DMS 273 (cell line): ENCODE measurements around the gene DHX38.

Experiments used
- DNase-seq: peaks from one replicate; lab custom pipeline; 2025; ENCODE audit not compliant: unreplicated experiment; lab: John Stamatoyannopoulos, UW

DHX38 gene

DNA sequence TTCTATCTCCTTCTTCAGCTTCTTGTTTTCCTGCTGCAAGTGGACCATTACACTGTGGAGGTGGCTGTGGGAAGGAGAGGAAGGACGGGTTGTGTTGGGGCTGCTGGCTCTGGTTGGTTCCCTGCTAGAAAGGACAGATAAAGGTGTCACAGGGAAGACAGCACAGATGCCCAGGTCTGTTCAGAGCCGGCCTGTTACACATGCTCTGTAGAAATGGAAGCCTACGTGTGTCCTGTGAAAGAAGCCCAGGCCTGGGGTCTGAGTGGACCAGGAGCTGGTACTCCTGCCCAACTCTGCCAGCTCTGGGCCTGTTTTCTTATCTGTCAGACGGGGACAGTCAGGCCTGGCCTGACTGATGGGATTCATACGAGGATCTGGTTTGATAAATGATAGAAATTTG lies 26.4 kb downstream of the DHX38 start:
- no peak for DNase-seq

DNA sequence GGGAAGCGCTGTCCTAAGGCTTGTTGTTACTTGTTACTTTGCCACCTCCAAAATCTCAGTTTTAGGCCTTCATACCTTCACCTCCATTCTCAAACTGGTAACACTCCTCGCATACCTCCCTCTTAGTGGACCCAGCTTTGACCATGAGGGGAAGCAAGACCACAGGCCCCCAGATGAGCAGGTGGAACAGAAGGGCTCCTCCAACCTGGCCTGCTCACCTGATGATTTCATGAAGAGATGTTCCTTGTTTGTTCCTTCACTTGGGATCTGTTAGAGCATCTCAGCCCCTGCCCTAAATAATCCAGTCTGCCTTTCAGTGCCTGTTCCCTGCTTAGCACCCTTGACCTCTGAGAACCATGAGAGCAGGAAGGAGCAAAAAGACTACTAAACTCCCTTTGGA lies 28.7 kb downstream of the DHX38 start:
- no peak for DNase-seq

DNA sequence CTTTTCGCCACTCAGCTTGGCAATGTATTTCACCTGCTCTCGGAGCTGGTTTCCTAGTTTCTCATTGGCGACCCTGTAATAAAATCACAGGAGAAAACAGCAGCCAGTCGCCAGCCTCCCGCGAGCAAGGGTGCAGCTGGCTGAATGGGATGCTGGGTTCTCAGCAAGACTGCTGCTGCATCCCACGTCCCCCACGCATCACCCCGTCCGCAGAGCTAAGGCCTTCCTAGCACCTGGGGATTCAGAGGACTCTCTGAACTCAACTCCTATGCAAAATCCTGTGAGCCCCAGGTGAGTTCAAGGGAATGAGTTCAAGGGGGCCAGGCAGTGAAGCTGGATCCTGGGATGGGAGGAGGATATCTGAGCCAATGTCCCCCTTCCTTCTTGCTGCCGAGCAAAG lies 29.3 kb downstream of the DHX38 start:
- DNase-seq: no peak

DNA sequence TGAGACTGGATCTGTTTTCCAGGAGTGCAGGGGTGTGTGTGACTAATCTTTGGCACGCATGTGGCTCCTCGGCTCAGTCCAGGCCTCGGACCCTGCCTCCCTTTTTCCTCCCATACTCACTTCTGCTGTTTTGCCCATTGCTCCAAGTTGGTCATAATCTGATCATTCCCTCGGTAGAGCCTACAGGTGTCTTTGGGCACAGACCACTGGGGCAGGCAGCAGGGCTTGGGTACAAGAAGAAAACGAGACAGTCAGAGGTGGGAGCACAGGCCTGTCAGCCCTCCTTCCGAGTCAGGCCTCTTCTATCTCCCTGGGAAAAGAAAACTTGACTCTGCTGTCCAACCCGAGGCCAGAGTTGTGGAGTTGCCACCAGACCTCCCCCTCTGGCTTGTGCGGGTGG lies 29.8 kb downstream of the DHX38 start:
- no peak for DNase-seq

DNA sequence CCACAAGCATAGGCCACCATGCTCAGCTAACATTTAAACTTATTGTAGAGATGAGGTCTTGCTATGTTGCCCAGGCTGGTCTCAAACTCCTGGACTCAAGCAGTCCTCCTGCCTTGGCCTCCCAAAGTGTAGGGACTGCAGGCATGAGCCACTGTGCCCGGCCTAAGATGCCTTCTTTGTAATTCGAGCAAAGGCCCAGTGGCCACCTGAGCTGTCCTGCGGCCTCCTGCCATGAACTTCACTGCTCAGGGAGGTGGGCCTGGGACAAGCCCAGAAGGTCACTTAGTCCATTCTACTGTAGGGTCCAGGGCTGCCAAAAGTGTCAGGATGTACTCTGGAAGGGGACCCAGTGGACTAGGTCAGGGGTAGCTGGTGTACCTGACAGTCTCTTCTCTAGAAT lies 30.5 kb downstream of the DHX38 start:
- DNase-seq: no peak

DNA sequence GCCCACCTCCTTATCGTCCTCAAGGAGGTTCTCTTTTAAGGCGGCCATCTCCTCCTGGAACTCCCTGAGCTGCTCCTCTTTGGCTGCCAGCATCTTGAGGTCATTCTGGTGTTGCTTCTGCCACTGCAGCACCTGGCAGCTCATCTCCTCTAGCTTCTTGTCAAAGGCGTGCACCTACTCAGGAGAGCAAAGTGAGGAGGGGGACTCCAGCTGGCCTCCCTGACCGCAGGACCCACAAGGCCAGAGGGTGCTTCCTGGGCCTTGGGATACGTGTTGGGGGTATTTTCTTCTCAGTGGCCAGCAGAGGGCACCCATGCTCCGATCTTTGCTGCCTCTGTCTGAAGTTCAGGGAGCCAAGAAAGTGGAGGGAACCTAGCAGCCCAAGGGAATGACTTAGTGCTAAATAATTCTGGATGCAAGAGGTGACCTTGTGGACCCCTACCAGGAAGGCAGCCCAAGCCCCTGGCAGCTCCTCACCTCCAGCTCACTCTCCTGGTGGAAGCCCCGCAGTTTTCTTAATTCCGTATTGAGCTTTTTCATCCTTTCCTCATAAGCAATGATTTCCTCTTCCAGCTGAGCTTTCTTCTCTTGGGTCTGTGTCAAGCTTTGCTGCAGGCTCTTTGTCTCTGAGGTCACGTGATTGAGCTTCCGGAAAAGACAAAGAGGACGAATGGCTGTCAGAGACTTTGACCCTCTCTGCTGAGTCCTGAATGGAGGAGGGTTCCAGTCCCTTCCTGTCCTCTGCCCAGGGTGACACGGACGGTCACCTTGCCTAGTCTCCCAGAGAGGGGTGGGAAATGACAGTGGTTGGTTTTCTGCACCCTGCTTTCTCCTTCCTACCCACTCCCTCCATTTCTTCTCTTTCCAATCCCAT lies 31.4 kb downstream of the DHX38 start:
- DNase-seq: peak; percentile 86

DNA sequence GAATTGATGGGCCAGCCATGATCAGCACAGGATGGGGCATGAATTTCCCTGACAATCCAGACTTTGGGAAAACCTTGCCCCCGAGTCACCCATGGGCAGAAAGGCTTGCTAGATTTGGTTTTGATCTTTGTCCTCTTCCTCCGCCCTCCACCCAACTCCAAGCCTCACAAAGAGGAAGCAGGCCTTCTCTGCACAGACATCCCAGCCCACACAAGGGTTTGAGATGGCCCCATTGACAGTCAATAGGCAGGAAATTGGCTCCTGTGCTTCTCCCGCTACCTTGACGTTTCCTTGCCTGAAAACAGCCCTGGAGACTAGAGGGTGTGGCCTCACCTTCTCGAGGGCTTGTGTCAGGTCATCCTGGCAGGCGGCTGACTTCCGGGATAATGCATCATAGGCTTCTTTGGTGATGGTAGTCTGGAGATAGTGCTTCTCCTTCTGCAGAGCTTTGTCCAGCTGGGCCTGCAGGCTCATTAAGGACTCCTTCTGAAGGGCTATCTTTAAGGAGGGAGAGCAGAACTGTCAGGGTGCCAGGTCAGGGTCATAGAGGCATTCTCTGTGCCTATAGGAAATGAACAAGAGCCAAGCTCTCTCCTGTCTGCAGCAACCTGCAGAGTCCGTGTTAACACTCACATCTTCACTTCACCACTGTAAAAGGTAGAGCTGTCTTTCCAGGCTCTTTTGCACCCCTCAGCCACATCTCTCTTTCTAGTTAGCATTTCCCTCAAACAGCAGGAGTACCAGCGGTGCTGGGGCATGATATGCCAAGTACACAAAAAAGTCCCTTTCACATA lies 32.2 kb downstream of the DHX38 start:
- no peak for DNase-seq

DNA sequence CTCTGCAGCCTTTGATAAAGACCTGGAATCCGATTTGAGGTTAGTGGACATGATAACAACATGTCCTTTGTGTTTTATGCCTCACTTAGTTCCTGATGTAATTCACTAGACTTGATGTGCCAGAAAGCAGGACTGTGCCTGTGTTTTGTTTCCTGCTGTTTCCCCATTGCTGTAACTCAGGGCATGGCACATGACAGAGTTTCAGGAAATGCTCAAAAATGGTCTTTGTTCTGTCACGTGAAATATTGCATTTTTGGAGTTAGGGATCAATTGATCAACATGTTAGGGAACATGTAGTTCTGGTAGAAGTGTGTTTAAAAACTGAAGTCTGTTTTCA lies 32.8 kb downstream of the DHX38 start:
- no peak for DNase-seq

DNA sequence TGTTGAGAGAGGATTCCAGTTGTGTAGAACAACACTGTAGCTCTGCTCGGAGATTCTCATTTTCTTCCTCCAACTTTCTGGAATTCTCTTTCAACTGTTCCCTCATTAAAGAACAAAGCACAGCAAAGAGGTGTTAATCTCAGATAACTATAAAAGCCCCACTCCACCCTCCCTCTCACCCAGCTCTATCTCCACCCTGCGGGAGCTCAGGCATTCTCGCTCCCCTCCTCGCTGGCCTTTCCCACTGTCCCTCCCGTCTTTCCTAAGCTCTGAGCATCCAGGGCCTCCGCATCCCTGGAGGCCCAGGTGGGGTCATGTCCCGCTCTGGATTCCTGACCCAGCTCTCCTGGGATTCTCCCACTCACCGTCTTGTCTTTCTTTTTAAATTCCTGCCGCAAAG lies 35.1 kb downstream of the DHX38 start:
- DNase-seq: no peak

DNA sequence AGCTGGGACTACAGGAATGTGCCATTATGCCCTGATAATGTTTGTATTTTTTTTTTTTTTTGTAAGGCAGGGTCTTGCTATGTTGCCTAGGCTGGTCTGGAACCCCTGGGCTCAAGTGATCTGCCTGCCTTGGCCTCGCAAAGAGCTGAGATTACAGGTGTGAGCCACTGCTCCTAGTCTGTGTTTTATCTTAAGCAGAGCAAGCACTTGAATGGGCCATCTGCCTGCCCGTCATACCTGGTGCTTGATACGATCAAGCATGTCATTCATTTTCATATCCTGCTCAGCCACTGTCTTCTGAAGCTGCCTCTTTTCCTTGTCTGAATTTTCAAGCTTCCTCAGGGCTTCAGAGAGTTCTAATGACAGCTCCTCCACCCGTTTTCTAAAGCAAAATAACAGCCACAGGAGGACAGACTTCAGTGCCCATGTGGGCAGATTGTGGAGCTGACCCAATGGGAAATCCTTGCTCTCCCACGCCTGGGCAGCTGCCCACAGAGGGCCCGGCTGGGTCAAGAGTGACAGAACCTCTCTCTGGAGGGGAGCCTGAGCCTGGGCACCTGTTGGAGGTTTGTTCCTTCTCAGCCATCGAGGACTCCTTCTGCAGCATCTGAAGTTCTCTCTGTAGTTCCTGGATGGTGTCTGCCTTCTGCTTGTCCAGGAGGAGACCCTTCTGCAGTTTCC lies 36.5 kb downstream of the DHX38 start:
- peak; percentile 33 for DNase-seq

DNA sequence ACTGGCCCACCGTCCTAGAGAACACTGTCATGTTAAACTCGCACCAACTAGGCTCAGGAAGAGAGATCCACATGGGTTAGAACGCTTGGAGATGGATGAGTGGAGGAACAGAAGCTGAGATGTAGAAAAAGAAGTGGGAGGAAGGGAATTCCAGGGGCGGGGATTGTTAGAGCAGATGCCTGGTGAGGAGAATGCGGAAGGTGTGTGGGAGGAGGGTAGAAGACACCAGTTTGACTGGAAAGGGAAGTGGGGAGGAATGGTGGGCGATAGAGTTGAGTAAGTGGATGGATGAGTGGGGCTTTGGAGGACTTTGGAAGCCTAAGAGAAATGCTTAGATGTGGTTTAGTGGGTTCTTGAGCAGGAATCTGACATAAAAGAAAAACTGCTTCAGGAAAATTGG lies 37.4 kb downstream of the DHX38 start:
- peak; percentile 24 for DNase-seq

DNA sequence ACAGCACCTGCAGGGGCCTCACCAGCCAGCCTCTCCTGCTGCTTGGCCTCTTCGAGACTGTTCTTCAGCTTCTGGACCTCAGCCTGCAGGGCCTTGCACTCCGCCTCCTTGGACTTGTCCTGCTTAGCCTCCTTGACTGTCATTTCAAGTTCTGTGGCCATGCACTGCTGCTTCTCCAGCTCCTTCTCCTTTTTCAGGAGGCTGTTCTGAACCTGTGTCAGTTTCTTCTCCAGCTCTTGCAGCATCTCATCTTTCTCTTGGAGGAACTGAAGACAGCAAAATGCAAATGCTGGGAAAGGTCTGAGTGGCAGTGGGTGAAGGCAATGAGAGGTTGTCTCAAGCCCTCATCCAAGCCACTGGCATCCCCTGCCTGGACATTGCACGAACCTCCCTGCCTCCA lies 39.1 kb downstream of the DHX38 start:
- no peak for DNase-seq

DNA sequence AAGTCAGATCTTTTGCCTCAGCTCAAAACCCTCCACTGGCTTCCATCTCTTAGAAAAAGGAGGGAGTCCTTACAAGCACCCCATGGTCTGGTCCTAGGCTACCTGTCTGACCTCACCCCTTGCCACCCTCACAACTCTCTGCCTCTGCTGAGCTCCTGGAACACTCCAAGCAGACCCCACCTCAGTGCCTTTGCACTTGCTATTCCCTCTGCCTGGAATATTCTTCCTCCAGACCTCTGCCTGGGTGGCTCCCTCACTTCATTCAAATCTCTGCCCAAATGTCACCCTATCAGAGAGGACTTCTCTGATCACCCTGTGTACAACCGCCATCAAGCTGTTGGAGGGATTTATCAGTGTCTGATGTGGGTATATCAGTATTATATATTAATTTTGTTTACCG lies 40.9 kb downstream of the DHX38 start:
- no peak for DNase-seq

DNA sequence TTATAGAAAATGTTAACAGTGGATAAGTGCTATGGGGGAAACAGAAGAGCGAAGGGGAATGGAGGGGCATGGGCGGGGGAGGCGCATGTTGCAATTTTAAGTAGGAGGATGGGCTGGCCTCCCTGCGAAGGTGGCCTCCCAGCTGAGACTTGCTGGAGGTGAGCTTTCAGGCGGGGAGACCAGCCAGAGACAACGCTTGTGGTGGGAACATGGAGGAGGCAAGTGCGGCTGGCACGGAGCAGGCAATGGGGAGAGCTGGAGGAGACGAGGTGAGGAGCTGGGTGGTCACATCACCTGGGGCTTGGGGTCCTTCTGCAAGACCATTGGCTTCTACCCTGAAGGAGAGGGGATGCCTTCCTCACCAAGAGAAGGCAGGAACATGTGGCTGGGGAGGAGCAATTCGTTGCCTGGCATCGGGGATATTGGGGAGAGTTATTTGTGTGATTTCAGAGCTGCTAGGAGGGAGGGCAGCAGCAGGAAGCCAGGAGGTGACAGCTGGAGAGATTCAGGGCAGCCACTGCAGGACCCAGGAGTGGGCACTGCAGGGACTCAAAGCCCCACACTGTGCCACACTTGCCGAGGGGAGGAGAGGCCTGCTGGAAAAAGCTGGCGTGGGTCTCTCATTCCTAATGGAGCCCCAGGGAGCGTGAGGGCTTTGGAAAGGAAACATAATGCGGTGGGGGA lies 43.9 kb downstream of the DHX38 start:
- DNase-seq: peak; percentile 85

DNA sequence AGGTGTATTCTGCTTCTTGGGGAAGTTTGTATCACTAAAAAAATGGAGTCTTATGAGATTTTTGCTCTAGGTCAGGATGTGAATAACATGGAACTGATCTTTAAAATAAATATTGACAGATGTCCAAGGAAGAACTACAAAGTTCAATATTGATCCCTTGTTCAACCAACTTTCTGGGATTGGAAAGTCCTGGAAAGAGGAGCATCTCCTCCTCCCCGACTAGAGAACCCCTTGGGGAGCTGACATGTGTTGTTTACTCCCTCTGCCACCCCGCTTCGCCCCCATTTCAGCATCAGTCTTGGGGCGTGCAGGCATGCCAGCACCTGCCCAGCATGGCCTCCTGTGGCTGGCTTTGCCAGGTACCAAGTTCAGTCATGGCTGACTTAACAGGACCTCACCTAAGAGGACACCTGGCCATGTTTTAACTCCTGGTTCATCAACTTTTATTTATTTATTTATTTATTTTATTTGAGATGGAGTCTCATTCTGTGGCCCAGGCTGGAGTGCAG lies 44.5 kb downstream of the DHX38 start:
- DNase-seq: peak; percentile 54

DNA sequence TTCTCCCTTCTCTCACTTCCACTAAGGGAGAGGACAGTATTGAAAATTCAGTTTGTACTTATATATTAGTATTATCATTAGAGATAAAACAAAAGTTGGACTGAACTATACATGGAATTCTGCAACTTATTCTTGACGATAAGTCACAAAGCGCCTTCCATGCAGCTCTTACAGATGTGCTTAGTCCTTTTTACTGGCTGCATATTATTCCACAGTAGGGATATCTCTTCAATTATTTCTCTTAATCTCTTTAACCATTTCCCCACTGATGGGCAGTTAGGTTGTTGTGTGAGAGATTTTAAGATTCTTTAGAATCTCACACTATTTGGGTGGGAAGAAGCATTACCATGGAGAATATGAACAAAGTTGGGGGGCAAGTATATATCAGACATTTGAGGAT lies 46.3 kb downstream of the DHX38 start:
- DNase-seq: no peak

DNA sequence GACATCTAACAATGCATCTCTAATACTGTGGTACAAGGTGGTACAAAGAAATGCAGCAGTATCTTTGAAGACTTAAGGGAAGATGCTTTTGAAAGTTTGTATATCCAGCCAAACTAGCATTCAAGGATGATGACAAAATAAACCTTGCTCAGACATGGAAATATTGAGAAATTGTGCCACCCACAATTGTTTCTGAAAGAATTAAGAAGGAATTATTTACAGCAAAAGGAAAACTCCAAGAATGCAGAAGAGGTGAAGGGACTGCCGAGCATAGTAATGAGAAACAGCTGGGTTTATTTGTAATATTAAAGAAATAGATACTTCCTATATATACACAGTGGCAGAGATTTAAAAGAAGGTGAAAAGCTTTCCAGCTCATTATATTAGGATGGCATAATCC lies 48.8 kb downstream of the DHX38 start:
- DNase-seq: no peak

DNA sequence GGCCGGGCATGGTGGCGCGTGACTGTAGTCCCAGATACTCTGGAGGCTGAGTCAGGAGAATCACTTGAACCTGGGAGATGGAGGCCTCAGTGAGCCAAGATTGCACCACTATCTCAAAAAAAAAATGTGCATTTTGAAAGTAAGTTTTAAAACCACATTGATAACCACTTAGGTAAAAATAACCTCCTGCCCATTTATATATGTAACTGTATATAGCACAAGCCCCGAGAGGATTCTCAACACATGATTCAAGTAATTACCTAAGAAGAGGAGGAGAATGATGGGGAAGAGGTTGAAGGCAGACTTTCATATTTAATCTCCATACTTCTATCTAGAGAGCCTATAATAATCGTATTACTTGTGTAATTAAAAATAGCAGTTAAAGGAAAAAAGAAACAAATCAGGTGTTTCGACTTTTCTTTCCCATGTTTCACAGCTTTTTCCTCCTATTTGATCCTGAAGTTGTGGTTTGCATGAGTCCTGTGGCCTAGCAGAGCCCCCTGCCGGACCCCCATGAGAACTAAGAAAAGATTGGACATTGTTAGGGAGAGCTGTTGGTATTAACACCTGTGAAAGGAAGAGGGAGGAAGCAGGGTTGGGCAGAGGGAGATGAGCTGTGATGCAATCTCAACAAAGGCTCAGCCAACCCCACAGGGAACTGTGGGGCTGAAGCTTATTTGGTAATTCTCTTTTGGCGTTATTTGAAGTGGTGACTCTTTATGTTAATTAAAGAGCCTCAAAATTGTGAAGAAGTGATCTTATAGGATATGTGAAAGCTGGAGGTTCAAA lies 56.2 kb downstream of the DHX38 start:
- peak; percentile 22 for DNase-seq

DNA sequence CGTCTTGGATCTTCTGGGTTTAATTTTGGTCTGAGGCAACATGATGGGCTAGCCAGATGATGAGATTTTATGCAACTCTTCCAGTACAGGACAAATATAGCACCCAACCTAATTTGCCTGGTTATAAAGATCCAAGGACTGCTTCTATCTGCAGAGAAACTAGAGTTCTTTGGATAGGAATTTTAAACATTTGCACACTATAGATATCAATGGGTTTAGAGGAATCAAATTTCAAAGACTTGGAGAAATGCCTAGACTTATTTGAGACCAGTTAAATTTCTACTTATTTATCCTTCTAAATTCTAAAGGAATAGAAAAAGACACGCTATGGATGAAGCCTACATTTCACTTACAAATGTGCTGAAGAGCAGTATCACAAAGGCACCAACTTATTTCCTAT lies 65.7 kb downstream of the DHX38 start:
- peak; percentile 48 for DNase-seq

DNA sequence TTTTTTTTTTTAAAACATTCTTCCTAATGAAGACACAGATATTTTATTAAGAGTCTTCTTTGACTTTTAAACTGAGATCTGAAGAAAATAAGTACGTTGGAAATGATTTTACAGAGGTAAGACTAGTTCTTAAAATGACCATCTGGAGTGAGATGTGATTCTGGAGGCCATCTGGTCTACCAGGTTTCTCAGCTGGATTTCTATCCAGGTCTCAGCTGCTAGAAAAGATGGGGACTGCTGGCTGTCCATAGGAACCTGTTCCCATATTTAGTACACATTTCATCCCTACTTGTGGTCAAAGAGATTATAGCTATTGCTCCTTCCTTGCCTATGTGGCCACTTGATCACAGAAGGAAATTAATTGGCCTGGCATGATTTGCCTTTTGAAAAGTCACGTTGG lies 66.2 kb downstream of the DHX38 start:
- DNase-seq: peak; percentile 89
